Activated gamma-delta T cell treated with Interleukin-2 at 50 U/mL for 16 hours (primary cell): ENCODE results near the gene SLC22A4.

ENCODE experiments used
- DNase-seq: peaks from one replicate; pipeline ENCODE4 v3.0.0-alpha.2; 2020

Gene SLC22A4

GRCh38 chr5:132301344-132302271, 7.4 kb downstream of the SLC22A4 start:
- no peak for DNase-seq

DNA sequence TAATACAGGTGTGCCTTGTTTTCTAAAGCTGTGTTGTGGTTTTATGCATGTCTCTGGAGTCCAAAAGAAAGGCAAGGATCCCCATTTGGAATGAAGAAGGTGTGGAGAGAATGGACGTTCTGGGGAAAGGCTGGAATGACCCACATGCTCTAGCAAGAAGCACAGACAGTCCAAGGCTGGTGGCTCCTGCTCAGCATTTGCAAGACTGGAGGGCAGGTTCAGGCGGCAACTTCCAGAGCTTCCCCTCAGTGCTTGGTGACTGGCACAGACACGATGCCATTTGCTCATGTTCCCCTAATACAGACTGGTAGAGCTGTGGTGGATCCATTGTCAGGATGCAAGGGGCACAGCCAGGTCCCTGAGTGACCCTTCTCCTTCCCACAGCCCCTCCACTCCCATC, 8.2 kb downstream of the SLC22A4 start:
- no peak for DNase-seq

DNA sequence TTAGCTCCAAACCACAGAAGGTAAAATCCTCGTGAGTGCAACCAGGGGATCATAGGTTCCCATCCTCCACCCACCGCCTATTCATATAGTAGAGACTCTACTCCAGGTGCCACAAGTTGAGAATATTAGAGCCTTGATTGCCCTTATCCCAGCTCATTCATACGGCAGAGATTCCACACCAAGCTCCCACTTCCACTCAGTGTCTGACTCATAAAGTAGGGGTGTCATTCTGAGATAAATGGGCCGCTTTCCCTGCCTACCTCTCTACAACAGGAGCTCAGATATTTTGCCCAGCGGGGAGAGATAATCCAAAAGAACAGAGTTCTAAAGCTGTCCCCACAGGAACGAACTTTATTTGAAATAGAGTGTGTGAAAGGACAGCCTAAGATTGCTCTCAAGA, 9.4 kb downstream of the SLC22A4 start:
- no peak for DNase-seq

- no peak for DNase-seq
Observed at GRCh38 chr5:132305420-132305819, 11.2 kb downstream of the SLC22A4 start.

DNA sequence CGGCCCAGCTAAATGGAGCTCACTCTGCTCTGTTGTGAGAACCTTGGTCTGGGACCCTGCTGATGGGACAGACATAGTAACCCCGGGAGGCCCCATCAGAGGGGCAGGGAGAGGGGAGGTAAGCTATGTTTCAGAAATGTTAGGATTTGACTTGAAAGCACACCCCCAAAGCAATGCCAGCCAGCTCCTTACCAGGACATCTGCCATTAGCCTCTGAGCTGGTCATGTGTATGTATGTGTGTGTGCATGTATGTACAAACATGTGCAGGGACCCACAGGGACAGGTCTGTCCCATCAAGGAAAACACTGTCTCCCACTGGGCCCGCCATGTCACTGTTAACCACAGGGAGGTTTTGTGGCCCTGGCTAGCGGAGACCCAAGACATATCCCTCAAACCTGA, 14.5 kb downstream of the SLC22A4 start:
- DNase-seq = no peak

GRCh38 chr5:132309679-132310078, 15.5 kb downstream of the SLC22A4 start:
- DNase-seq = no peak

DNA sequence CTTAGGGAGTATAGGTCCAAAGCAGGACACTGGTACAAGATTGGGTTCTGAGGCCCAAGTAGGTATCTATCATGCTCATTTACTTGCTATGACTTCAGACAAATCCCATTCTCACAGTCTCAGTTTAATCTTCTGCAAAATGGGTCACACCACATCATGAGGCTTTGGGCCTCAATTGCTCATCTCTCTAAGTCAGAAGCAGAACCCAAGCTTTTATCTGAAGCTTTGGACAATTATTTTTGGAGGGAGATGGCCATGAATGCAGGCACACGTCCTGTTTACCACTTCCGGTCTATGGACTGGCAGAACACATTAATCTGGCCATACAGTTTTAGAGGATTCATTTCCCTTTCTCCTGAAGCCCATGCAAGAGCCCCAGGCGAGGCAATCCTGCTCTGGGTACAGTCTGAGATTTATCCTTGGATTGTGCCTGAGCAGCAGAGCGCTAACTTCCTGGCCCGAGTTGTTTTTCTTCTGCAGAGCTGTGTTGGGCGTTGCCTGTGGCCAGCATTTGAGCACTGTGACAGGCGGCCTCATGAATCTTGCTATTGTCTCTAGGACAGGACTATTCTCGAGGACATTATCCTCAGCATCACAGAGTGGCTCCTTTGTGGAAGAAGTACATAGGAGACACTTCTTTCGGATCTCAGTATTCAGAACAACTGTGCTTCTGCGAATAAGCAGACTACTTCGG, 16.1 kb downstream of the SLC22A4 start:
- DNase-seq = no peak

- DNase-seq = no peak
Observed at GRCh38 chr5:132313366-132313765, 19.2 kb downstream of the SLC22A4 start.

DNA sequence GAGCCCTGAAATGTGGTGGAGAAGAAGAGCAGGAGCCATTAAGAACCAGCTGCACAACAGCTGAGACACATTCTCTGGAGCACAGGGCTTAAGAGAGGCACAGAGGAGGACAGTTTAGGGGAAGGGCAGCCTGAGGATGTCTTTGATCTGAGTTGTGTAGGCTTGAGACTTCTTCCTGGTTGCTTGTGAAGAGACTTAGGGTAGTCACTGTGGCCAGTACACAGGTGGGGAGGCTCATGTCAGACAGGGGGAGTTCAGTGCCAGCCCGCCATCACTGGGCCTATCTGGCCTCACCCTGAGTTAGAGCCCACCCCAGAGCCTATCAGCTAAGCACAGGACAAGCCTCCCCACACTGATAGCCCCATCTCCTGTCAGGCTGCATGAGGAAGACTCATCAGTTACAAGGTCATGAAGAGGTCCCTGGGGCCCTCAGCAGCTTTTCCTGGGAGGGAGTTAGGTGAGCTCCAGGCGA, 19.8 kb downstream of the SLC22A4 start:
- DNase-seq = no peak

GRCh38 chr5:132315529-132316067, 21.4 kb downstream of the SLC22A4 start:
- no peak for DNase-seq

DNA sequence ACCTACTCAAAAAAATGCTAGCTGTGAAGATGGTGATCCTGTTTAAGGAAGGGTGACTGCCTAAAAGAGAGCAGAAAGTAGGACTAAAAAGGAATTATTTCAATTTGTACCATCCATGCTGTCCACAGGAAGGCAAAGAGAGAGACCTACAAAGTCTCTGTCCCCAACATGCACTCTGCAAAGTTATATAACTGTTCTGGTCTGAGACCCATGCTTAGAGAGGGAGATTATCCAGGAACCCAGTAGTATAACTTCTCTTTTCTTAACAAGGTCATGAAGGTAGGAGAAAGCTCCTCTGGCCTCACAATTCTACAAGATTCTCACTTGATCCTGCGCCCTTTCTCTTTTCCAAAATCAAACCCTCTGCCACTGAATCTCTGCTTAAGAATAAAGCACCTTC, 25.8 kb downstream of the SLC22A4 start:
- DNase-seq = no peak

DNA sequence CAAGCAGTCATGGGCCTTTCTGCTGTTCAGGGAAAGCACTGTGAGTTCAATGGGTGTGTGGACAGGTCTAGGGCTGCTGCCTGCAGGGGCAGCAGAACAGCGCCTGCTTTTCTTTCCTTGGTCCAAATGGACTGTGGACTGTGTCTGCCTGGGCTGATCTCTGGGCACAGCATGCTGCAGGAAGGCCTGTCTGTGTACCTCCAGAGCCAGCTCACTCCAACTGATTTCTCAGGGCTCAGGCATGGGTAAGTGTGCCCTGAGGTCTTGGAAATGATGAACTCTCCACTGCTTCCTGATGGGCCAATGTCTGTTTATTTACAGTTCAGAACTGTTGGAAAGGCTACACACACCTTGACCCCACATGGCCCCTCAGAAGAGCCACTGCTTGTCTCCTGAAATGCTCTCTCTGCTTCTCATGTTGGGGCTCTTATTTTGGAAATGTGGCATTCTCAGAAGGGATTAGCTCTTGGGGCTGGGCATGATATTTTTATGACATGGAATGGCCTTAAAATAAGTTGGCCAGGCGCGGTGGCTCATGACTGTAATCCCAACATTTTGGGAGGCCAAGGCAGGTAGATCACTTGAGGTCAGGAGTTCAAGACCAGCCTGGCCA, 27.0 kb downstream of the SLC22A4 start:
- DNase-seq = no peak

GRCh38 chr5:132322266-132322665, 28.1 kb downstream of the SLC22A4 start:
- DNase-seq = no peak

DNA sequence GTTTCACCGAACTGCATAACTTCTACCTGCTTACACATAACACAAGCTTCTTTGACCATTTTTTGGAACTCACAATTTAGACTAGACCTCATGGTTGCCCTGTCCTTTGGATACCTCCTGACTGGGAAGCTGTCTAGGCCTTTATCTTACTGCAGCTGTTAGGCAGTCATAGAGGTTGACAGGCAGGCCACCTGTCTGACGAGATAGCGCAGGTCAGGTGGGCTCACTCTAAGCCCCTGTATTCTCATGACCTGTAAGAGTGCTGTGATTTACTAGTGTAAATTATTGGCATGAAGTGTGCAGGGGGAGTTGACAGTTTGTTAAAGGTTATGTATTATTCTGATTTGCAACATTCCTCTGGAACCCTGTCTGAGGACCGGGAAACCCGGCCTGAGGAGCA, 29.0 kb downstream of the SLC22A4 start:
- no peak for DNase-seq

GRCh38 chr5:132325691-132326090, 31.5 kb downstream of the SLC22A4 start:
- no peak for DNase-seq

- no peak for DNase-seq
Observed at GRCh38 chr5:132327252-132327955, 33.2 kb downstream of the SLC22A4 start.

GRCh38 chr5:132334812-132335211, 40.6 kb downstream of the SLC22A4 start:
- DNase-seq = no peak

DNA sequence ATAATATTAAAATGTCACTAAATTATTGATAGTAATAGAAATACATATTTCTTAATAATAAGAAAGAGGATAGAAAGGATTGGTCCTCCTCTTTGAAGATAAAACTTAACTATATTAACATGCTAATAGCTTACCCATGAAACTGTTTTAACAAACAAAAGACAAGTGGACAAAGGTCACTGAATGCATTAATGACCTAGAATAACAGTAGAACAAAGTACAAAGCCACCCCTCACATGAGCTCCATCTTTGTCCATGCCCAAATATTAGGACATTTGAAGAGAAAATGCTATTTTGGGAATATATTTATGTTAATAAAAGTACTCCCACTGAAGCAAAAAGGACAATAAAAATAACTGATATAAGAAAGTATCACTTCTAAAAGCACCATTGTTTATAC, 41.2 kb downstream of the SLC22A4 start:
- DNase-seq = no peak

- no peak for DNase-seq
Observed at GRCh38 chr5:132339502-132339901, 45.3 kb downstream of the SLC22A4 start.

DNA sequence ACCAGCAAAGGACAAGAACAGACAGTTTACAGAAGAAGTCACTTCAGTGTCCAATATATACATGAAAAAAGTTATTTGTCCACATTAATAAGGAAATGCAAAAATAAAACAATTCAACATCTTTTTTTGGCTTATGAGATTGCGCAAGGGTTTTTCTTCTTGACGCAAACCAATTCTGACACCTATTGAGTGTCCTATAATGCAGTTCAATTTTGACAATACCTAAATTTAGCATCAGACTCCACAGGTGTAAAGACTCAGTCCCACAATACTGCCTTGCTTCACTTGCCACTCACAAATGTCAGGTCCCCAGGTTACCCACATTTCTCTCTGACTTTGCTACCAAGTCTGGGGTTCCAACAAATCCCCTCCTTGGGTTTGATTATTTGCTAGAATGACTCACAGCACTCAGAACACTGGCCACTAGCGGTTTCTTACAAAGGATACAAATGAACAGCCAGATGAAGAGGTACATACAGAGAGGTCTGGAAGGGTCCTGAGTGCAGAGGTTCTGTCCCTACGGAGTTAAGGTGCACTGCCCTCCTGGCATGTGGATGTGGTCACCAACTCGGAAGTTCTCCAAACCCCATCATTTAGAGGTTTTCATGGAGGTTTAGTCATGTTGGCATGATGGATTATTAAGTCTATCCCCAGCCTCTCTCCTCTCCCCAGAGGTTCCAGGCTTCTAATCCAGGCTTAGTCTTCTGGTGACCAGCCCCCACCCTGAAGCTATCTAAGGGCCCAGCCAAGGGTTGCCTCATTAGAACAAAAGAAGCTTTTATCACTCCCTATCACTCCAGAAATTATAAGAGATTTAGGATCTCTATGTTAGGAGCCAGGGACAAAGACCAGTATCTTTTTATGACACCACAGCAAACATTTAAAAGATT, 48.3 kb downstream of the SLC22A4 start:
- DNase-seq = no peak

GRCh38 chr5:132344775-132345514, 50.8 kb downstream of the SLC22A4 start:
- no peak for DNase-seq
